ENCODE data around the gene IL17F. TPM values are rescaled to one million over a fixed set of nuclear protein-coding genes. Genes with fewer than 3 reads are reported as not detected.

The IL17F gene
- not detected for total RNA-seq
- not detected for polyA plus RNA-seq

DNA sequence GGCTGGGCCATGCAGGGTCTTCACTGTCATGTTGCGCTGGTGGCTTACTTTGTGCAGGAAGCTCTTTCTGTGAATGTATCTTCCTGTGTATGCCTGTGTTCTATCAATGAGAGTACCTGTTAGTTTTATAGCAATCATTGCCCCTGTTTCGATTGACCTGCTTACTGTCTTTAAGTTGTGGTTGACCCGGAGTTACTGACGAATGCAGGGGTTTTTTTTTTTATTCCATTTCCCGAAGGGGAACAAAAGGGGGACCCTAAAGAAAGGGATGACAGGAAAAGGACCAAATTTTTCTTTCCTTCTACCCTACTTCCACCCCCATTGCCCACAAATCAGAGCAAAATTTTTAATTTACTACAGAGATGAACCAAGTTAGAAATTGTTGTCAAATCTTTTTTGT is at the start of gene IL17F:
Gene IL17F, minus strand, starts transcription at position 101 of the 400 bp plus-strand sequence. Its CDS starts 71 bp downstream, at position 30.
- H3K9me3 ChIP-seq (ENCODE audit: control insufficient read depth in 4 of 4, low read length in 3 of 4), result no peaks in the 10 kb centered on the region
- H3K36me3 ChIP-seq (ENCODE audit: control insufficient read depth in 4 of 4, insufficient read depth in 3 of 4, low read depth in 1 of 4, low read length in 3 of 4), result no peaks in the 10 kb centered on the region
- no peaks in the 10 kb centered on the region for H3K4me1 ChIP-seq (ENCODE audit: control insufficient read depth in 4 of 4, insufficient read depth in 4 of 4, low read length in 3 of 4)
- 86% methylated on average over 5 of the region's 5 CpGs for WGBS
- no peak within 1 kb of the TSS for H3K9ac ChIP-seq (ENCODE audit: low read depth in 1 of 2, low read length in 2 of 2)
- no peaks in the 10 kb centered on the region for H3K27me3 ChIP-seq (ENCODE audit: control insufficient read depth in 4 of 4, insufficient read depth in 4 of 4, low read length in 3 of 4)
- no peak for DNase-seq (ENCODE audit: low spot score)
- no peak within 1 kb of the TSS for H3K4me3 ChIP-seq (ENCODE audit: low read depth in 1 of 3, low read length in 3 of 3)
- no peak for TF ChIP-seq ATF3 (IDR thresholded peaks at IDR 0.05)
- TF ChIP-seq ZBTB33 (IDR thresholded peaks at IDR 0.05), result no peak
- no peak for TF ChIP-seq RAD21 (IDR thresholded peaks at IDR 0.05)
- no peak for TF ChIP-seq SP1 (IDR thresholded peaks at IDR 0.05)
- no peak for TF ChIP-seq EGR1 (IDR thresholded peaks at IDR 0.05; ENCODE audit: low read depth in 2 of 2)
- TF ChIP-seq HNF4G (IDR thresholded peaks at IDR 0.05), result no peak
- no peak for TF ChIP-seq JUND (IDR thresholded peaks at IDR 0.05)
- no peak for TF ChIP-seq HNF4A (conservative IDR thresholded peaks at IDR 0.05)
- TF ChIP-seq RXRA (IDR thresholded peaks at IDR 0.05), result no peak
- TF ChIP-seq FOXA2 (IDR thresholded peaks at IDR 0.05), result no peak
- TF ChIP-seq CTCF (IDR thresholded peaks at IDR 0.05; ENCODE audit: low read depth, low read length, missing input control), result no peak
- TF ChIP-seq NR2F2 (IDR thresholded peaks at IDR 0.05), result no peak
- no peak for TF ChIP-seq FOXA1 (IDR thresholded peaks at IDR 0.05)
- H3K27ac ChIP-seq (ENCODE audit: low read depth in 1 of 2, low read length in 2 of 2), result no peak within 1 kb of the TSS

DNA sequence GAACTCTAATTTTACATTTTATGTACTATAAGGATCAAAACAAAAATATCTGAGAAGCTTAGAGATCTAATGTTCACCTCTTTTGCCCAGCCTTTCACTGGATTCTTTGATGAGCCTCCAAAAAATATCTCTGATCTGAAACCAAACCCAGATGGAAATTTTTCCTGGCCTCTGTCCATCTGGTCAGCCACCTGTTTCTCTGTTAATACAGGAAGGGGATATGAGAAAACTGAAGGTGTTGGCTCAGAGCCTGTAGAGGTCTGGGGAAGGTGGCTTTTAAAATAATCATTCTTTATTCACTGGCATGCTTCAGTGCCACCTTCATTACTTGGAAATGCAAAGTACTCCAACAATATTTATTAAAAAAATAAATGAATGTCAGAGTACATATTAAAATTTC is 48.8 kb upstream of the IL17F start:
- no peak overlapping the region for H3K4me3 ChIP-seq (ENCODE audit: low read depth in 1 of 3, low read length in 3 of 3)
- H3K27me3 ChIP-seq (ENCODE audit: control insufficient read depth in 4 of 4, insufficient read depth in 4 of 4, low read length in 3 of 4), result no peaks in the 10 kb centered on the region
- H3K4me1 ChIP-seq (ENCODE audit: control insufficient read depth in 4 of 4, insufficient read depth in 4 of 4, low read length in 3 of 4), result no peaks in the 10 kb centered on the region
- DNase-seq (ENCODE audit: low spot score), result no peak
- TF ChIP-seq, protein P1, sequence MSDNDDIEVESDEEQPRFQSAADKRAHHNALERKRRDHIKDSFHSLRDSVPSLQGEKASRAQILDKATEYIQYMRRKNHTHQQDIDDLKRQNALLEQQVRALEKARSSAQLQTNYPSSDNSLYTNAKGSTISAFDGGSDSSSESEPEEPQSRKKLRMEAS (IDR thresholded peaks at IDR 0.05), result no peak
- no peak for TF ChIP-seq RAD21 (IDR thresholded peaks at IDR 0.05)
- no peak for TF ChIP-seq ZBTB33 (IDR thresholded peaks at IDR 0.05)
- TF ChIP-seq TAF1 (conservative IDR thresholded peaks at IDR 0.05), result no peak
- no peak for TF ChIP-seq ATF3 (IDR thresholded peaks at IDR 0.05)
- H3K36me3 ChIP-seq (ENCODE audit: control insufficient read depth in 4 of 4, insufficient read depth in 3 of 4, low read depth in 1 of 4, low read length in 3 of 4), result no peaks in the 10 kb centered on the region
- H3K9ac ChIP-seq (ENCODE audit: low read depth in 1 of 2, low read length in 2 of 2), result no peak overlapping the region
- no peak overlapping the region for H3K27ac ChIP-seq (ENCODE audit: low read depth in 1 of 2, low read length in 2 of 2)
- H3K9me3 ChIP-seq (ENCODE audit: control insufficient read depth in 4 of 4, low read length in 3 of 4), result no peaks in the 10 kb centered on the region

Measured in liver (tissue), 9 donors.